HG02588 (cell line): ENCODE measurements around the gene ITM2C.

ENCODE experiments used
- ATAC-seq: cut with Tn5 transposase; IDR thresholded peaks from one replicate; pipeline ENCODE4 v1.9.1; 2021; ENCODE audit warnings: mild to moderate bottlenecking, moderate library complexity; ENCODE audit not compliant: unreplicated experiment

ITM2C gene

GRCh38 chr2:230850358-230850658, 14.4 kb upstream of the ITM2C start:
- no peak for ATAC-seq

DNA sequence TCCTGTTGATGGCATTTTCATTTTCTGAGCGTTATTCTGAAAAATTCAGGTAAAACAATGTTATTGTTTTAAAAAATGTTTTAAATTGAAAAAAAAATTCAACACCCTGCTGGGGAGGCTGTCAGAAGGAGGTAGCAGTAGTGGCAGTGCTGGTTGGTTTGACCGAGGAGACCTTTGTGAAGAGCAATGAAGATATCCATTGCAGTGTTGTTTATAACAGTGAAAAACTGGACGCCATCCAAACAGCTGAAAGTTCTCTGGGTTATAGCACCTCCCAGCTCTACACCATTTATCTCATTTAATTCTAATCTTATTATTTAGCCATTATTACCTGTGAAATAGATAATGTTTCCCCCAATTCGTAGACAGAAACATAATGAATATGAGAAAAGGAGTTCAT, 12.6 kb upstream of the ITM2C start:
- no peak for ATAC-seq

- no peak for ATAC-seq
These were observed 3.0 kb upstream of the ITM2C start for GRCh38 chr2:230861552-230862255.

GRCh38 chr2:230862292-230862691, 2.5 kb upstream of the ITM2C start:
- no peak for ATAC-seq

GRCh38 chr2:230863031-230863430, 1.7 kb upstream of the ITM2C start:
- ATAC-seq: no peak

- ATAC-seq: no peak
These were observed 1.2 kb upstream of the ITM2C start for GRCh38 chr2:230863442-230864121.

DNA sequence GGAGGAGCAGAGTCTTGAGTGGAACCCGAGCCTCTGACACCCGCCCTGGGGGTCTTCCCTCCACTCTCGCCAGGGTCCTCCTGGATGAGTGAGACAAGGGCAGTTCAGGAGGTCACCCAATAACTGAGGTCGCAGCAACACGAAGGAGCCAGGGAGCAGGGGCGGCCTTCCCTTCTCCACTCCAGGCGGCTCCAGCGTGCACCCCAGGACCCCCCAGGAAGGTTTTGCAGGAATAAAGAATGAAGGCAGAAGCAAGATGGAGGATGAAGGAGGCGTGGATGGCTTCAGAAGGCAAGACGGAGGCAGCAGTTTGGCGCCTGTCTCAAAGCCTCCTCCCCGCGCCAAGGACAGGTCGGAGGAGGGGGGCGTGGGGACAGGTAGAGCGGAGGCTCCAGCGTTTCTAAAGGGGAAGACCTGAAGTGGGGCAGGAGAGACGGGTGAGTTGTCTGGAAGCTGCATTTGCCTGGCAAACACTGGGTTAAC, 579 bp upstream of the ITM2C start:
- ATAC-seq: peak; percentile 5

- ATAC-seq: no peak
These were observed 594 bp downstream of the ITM2C start for GRCh38 chr2:230865307-230865765.

- ATAC-seq: no peak
These were observed 1.3 kb downstream of the ITM2C start for GRCh38 chr2:230865766-230866755.

DNA sequence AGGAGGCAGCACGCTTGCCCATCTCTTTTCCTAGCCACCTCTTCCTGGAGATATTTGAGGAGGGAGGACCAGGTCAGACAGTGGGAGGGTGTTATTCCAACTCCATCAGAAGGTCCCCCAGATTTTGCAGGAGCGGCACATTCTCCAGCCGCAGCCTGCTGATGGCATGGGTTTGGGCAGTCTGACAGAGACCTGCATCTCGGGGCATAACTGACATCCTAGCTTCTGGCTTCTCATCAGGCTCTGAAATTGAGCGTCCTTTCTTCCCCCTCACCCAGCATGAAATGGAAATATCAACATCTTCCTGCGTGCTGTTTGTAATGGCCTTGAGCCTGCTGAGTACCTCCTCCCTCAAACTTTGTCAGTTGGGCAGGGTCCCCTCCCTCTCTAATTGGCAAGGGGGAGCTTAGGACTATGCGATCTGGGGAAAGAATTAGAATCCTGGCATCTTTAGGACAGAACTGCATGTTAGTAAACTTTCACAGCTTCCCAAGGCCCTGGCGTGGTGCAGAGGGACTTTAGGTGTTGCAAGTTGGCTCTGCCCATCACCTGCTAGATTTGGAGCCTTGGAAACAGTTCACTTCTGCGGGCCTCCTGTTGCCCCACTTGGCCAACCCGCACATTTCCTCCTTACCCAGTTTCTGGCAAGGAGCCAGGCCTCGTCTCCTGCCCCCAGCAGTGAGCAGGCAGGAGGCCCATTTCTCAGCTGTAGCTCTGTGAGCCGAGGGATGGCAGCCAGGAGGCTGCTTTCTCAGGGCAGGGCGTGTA, 2.2 kb downstream of the ITM2C start:
- no peak for ATAC-seq

GRCh38 chr2:230868161-230868946, 3.6 kb downstream of the ITM2C start:
- ATAC-seq: no peak

DNA sequence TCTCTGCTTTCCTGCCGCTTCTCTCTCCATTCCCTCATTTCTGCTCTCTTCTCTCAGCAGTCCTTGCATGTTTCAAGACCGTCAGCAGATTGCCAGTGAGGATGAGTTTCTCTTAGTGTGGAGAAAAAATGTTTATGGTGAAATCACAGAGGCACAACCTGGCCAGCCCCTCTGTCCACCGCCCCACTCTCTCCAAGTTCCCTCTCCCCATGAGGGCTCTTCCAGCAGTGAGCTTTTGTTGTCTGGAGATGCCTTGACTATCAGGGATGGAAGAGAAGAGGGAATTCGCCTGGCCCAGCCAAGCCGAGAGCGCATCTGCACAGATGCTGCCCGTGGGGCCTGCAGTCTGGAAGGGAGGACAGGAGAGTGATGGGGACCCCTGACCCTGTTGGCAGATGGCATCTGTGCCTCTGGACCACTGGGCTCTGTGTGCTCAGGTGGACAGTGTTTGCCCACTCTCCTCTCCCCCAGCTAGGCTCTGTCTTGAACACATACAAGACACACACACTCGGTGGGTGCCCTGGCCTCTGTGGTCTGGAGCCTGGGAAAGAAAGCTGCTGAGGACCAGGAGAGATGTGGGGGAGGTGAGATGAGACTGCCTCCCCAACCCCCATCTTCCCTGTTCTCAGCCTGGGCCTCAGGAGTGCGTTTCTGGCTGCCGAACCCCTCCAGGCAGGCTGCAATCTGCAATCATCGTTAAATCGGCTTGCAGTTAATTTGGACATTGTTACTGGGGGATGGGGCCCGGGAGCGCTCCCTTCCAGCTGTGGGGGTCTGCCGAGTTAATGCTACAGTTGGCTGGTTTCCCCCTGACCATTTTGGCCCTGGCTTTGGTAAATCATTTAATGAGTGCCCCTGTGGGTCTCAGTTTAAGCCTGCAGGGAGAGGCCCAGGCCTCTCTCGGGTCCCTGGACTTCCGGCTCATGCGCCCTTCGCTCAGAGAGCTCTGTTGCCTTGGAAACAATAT, 4.5 kb downstream of the ITM2C start:
- ATAC-seq: no peak

- no peak for ATAC-seq
These were observed 5.3 kb downstream of the ITM2C start for GRCh38 chr2:230869914-230870543.

DNA sequence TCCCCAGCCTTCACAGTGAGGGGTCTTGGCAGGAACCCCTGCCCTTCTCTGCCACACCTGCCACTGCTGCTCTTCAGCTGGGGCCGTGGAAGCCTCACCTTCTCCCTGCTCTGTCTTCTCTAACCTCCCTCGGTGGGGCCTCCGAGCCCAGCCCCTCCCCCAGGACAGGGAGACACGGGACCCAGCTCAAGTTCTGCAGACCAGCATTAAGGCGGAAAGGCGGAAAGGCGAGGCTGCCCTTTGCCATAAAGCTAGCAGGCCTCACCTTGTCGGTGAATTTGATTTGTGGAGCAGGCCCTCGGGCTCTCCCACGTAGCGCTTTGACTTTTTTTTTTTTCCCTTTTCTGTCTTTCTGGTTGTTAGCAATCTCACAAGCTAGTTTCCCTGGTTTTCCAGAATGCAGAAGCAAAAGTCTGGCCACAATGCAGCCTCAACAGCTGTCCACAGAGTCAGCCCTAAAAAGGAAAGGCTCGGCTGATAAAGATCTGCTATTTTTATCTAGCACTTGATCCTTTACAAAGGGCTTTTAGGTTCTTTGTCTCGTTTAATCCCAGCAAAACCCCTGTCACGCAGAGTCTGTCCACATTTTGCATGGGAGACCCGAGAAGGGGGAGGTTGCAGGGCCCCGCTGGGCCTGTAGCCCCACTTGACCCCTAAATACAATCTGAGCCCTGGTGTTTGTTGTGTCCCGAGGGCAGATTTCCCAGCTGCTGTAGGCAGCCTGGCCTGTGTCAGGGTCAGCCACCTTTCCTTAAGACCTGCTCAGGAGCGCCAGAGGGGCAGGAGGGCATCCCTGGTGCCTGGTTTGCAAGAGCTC, 6.0 kb downstream of the ITM2C start:
- ATAC-seq: no peak

DNA sequence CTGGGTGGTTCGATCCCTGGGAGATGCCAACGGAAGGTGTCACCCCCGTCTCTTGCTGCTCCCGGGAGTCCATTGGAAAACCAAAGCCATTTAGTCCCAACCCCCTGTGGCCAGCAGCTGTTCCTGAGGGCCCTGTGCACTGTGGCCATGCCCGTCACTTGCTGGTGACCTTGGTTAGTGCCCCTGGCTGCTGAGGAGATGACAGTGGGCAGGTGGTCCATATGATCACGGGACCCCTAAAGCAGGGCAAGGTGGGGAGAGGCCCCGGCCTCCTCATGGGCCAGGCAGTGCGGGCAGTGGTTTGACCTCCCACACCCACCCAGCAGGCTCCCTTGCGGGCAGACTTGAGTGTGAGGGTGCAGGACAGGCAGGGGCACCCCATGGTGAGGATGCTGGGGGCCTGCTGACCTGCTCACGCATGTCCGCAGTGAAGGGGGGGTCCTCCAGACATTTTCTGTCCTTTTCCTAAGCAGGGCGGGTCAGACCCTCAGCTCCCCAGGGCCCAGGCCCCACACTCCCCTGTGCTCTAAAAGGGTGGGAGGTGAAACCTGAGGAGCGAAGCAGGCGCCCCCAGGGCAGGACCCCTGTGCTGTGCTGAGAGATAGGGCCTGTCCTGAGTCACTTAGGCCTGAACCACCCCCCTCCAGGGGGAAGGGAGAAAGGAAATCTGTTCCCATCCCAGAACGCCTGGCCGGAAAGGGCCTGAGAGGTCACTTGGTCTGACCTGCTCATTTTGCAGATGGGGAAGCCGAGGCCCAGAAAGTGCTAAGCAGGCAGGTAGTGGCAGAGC, 6.8 kb downstream of the ITM2C start:
- ATAC-seq: no peak

DNA sequence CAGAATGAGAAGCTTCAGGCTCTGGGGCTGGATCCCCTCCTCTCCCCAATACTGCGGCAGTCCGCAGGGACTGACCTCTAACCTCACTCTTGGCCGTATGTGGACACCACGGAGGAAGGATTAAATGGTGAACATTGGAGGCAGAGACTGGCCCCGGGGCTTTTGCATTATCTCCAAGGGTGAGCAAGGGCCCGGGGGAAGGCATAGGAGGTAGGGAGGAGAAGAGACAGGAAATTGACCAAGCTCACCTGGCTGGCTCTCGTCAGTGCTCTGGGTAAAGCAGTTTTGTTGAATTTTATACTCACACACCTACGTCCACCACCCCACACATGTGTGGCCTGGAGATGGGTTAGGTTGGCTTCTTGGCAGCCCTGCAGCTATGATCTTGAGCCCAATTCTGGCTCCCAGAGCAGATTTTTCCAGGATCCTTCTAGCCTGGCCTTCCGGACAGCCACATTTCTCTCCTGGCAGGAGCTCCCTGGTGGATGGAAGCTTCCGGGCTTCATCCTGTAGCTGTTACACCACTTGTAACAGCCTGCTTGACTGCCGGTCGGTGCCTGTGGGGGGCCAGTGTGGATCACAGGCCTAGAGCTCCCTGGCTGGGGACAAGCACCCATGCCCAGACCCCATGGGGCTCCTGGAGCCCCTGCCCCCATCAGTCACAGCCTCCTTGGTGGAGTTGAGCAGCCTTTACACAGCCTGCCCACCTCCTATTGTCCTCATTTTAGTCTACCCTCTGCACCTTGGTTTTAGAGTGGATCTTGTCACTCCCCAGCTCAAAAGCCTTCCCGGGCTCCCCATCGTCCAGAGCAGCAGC, 7.6 kb downstream of the ITM2C start:
- ATAC-seq: no peak
